Glutamatergic neuron (in vitro differentiated cells): Measurements from ENCODE around the gene EFCAB6. TPM values are rescaled to one million over a fixed set of nuclear protein-coding genes. Genes with fewer than 3 reads are reported as not detected.
A peak's percentile ranks its signal among the peaks of the same experiment; 100 is the strongest.

Experiments
- DNase-seq: peaks from one replicate; pipeline ENCODE4 v3.0.0; 2022
- H3K27ac Mint-ChIP-seq: one replicate; pipeline ENCODE4 v1.8.0; 2020; ENCODE audit warnings: mild to moderate bottlenecking, mixed read lengths, inconsistent platforms; ENCODE audit not compliant: unreplicated experiment
- H3K27me3 Mint-ChIP-seq: one replicate; pipeline ENCODE4 v1.8.0; 2020; ENCODE audit warnings: mild to moderate bottlenecking, moderate library complexity, mixed read lengths, inconsistent platforms; ENCODE audit not compliant: unreplicated experiment
- H3K36me3 Mint-ChIP-seq: one replicate; pipeline ENCODE4 v1.8.0; 2020; ENCODE audit warnings: mild to moderate bottlenecking, mixed read lengths, inconsistent platforms; ENCODE audit not compliant: unreplicated experiment
- H3K4me1 Mint-ChIP-seq: one replicate; pipeline ENCODE4 v1.8.0; 2020; ENCODE audit warnings: mild to moderate bottlenecking, low read depth, mixed read lengths, inconsistent platforms; ENCODE audit not compliant: unreplicated experiment
- H3K4me3 Mint-ChIP-seq: one replicate; pipeline ENCODE4 v1.8.0; 2020; ENCODE audit warnings: mild to moderate bottlenecking, mixed read lengths, inconsistent platforms; ENCODE audit not compliant: unreplicated experiment
- H3K9me3 Mint-ChIP-seq: one replicate; pipeline ENCODE4 v1.8.0; 2020; ENCODE audit warnings: mild to moderate bottlenecking, moderate library complexity, mixed read lengths, inconsistent platforms; ENCODE audit not compliant: unreplicated experiment
- total RNA-seq: library from RNA; stranded (reverse); fragmentation: NEBNext Ultra II Directional; extraction: Animal tissue kit (Norgen Biotek cat#: 25700); gene quantifications from one replicate; pipeline ENCODE4 v1.2.1, GENCODE V29; 2021; ENCODE audit not compliant: unreplicated experiment
- TF ChIP-seq, protein P1 (sequence below): fragments of 200-600 bp; sonication (generic); IDR thresholded peaks from one replicate; pipeline ENCODE4 v1.5.0; 2021; ENCODE audit not compliant: partially characterized antibody, unreplicated experiment

EFCAB6 gene
- total RNA-seq, 1 donor from 2014 or later: 0.96 TPM

DNA sequence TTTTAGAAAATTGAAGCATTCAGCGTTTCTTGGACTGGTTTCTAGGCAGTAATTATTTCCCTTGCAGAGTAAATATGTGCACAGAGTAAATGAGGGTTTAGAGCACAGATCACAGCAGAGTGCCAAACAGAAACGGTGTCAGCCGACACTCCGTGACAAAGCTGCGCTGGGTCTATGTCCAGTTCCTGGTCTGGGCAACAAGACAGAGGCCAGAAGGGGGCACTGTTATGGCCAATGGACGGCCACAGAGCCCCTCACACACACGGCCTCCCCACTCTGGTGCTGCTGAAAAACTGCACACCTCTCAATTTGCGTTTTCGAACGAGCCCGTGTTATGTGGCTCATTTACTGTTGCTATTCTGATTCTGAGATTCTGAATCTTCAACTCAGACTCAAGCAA, 219.6 kb downstream of the EFCAB6 start:
- TF ChIP-seq, protein P1, sequence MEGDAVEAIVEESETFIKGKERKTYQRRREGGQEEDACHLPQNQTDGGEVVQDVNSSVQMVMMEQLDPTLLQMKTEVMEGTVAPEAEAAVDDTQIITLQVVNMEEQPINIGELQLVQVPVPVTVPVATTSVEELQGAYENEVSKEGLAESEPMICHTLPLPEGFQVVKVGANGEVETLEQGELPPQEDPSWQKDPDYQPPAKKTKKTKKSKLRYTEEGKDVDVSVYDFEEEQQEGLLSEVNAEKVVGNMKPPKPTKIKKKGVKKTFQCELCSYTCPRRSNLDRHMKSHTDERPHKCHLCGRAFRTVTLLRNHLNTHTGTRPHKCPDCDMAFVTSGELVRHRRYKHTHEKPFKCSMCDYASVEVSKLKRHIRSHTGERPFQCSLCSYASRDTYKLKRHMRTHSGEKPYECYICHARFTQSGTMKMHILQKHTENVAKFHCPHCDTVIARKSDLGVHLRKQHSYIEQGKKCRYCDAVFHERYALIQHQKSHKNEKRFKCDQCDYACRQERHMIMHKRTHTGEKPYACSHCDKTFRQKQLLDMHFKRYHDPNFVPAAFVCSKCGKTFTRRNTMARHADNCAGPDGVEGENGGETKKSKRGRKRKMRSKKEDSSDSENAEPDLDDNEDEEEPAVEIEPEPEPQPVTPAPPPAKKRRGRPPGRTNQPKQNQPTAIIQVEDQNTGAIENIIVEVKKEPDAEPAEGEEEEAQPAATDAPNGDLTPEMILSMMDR: peak; percentile 42

DNA sequence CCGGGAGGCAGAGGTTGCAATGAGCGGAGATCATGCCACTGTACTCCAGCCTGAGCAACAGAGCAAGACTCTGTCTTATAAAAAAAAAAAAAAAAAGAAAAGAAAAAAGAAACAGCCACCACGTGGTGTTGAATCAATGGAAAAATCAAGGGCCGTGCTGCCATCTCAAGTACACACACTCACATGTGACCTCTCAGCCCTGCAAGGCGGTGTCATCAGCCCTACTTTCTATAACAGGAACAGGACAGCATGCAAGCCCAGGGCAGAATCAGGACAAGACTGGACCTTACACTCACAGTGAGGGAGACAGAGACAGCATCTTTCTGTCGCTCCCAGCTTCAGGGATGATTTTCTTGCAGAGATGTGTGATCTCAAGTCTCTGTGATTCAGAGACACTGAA, 220.7 kb downstream of the EFCAB6 start:
- Mint-ChIP-seq H3K27ac (no peak overlapping the region), H3K4me3 (no peak overlapping the region), H3K9me3 (peaks cover 1% of the 10 kb centered on the region), H3K4me1 (no peaks in the 10 kb centered on the region), H3K27me3 (no peaks in the 10 kb centered on the region), H3K36me3 (peaks cover 9% of the 10 kb centered on the region)
- DNase-seq: no peak
- TF ChIP-seq, protein P1: no peak

More for the DNA sequence above, 219.6 kb downstream of the EFCAB6 start:
- H3K27me3 Mint-ChIP-seq: no peaks in the 10 kb centered on the region
- H3K9me3 Mint-ChIP-seq: peaks cover 1% of the 10 kb centered on the region
- no peak overlapping the region for H3K27ac Mint-ChIP-seq
- DNase-seq: peak; percentile 47
- no peak overlapping the region for H3K4me3 Mint-ChIP-seq
- H3K4me1 Mint-ChIP-seq: no peaks in the 10 kb centered on the region
- peaks cover 9% of the 10 kb centered on the region for H3K36me3 Mint-ChIP-seq

DNA sequence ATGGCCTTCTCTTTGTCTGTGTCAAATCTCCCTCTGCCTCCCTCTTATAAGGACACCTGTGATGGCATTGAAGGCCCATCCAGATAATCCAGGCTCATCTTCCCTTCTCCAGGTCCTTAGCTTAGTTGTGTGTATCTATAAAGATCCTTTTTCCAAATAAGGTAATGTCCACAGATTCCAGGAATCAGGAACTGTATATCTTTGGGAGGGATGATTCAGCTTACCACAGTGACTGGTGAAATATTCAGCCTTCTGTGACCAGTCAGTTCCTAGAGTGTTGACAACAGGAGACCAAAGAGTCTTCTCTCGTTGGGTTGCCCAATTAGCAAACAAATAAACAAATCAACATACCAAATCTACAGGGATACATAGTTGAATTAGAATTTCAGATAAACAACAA, 224.5 kb downstream of the EFCAB6 start:
- no peaks in the 10 kb centered on the region for H3K27me3 Mint-ChIP-seq
- peaks cover 14% of the 10 kb centered on the region for H3K9me3 Mint-ChIP-seq
- H3K4me3 Mint-ChIP-seq: no peak overlapping the region
- H3K36me3 Mint-ChIP-seq: peaks cover 16% of the 10 kb centered on the region
- H3K27ac Mint-ChIP-seq: no peak overlapping the region
- H3K4me1 Mint-ChIP-seq: peaks cover 2% of the 10 kb centered on the region
- no peak for DNase-seq
- TF ChIP-seq, protein P1: no peak

DNA sequence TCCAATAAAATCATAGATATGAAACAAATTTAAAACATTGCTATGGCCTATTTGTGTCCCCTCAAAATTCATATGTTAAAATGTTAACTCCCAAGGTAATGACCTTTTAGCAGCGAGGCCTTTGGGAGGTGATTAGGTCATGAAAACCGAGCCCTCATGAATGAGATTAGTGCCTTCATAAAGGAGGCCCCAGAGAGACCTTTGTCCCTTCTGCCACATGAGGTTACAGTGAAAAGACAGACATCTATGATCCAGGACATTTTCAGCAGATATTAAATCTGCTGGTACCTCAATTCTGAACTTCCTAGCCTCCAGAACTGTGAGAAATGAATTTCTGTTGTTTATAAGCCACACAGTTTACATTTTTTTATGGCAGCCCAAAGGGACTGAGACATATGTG, 228.6 kb downstream of the EFCAB6 start:
- H3K9me3 Mint-ChIP-seq: peaks cover 21% of the 10 kb centered on the region
- DNase-seq: no peak
- H3K4me3 Mint-ChIP-seq: no peak overlapping the region
- no peak overlapping the region for H3K27ac Mint-ChIP-seq
- H3K4me1 Mint-ChIP-seq: peaks cover 2% of the 10 kb centered on the region
- H3K27me3 Mint-ChIP-seq: peaks cover 5% of the 10 kb centered on the region
- peaks cover 16% of the 10 kb centered on the region for H3K36me3 Mint-ChIP-seq
- TF ChIP-seq, protein P1: no peak

DNA sequence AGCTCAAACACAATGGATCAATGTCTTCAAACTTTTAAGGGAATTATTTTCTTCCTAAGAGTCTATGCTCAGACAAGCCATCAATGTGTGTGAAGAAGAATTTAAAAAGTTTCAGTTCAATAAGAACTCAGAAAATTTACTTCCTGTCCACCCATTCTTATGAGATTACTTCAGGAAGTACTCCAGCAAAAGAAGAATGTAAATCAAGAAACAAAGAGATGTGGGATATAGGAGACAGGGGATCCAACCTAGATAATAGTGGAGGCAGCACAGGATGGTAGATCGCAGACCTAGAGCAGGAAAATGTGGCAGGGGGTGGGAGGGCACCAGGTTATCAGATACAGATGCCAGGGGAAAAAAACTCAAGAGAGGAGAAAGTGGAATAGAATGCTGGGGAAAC, 229.7 kb downstream of the EFCAB6 start:
- no peak for DNase-seq
- Mint-ChIP-seq H3K27me3 (peaks cover 5% of the 10 kb centered on the region), H3K36me3 (peaks cover 16% of the 10 kb centered on the region), H3K4me3 (no peak overlapping the region), H3K27ac (no peak overlapping the region), H3K9me3 (peaks cover 20% of the 10 kb centered on the region), H3K4me1 (peaks cover 2% of the 10 kb centered on the region)
- TF ChIP-seq, protein P1: no peak
